22Rv1 (cell line): ENCODE measurements around the gene PON3.

Source experiments
- H3K27ac ChIP-seq: fragments of 450-650 bp; 2 replicates; pipeline ENCODE4 v1.5.1; 2017
- CTCF ChIP-seq: fragments of 450-650 bp; IDR thresholded peaks from 2 replicates; pipeline ENCODE4 v1.5.1; 2017; ENCODE audit warnings: mild to moderate bottlenecking
- ZFX ChIP-seq: fragments of 450-650 bp; IDR thresholded peaks from 2 replicates; pipeline ENCODE4 v1.6.1; 2017; ENCODE audit warnings: antibody characterized with exemption, borderline replicate concordance

The PON3 gene

GRCh38 chr7:95338832-95339231 lies 57.3 kb downstream of the PON3 start:
- TF ChIP-seq CTCF: no peak
- no peak overlapping the region for H3K27ac ChIP-seq

- H3K27ac ChIP-seq: no peak overlapping the region
- TF ChIP-seq CTCF: no peak
- no peak for TF ChIP-seq ZFX
Measured at GRCh38 chr7:95335093-95335492, 61.1 kb downstream of the PON3 start.

GRCh38 chr7:95334447-95334846 lies 61.7 kb downstream of the PON3 start:
- no peak overlapping the region for H3K27ac ChIP-seq

GRCh38 chr7:95330961-95331337 lies 65.2 kb downstream of the PON3 start:
- TF ChIP-seq CTCF: no peak
- no peak for TF ChIP-seq ZFX
- no peak overlapping the region for H3K27ac ChIP-seq

More at GRCh38 chr7:95334447-95334846, 61.7 kb downstream of the PON3 start:
- no peak for TF ChIP-seq ZFX
- no peak for TF ChIP-seq CTCF

- H3K27ac ChIP-seq: no peak overlapping the region
- no peak for TF ChIP-seq ZFX
- TF ChIP-seq CTCF: no peak
Measured at GRCh38 chr7:95330204-95330960, 65.8 kb downstream of the PON3 start.

GRCh38 chr7:95327356-95327755 lies 68.8 kb downstream of the PON3 start:
- TF ChIP-seq ZFX: no peak
- no peak for TF ChIP-seq CTCF
- H3K27ac ChIP-seq: no peak overlapping the region

GRCh38 chr7:95324431-95324830 lies 71.7 kb downstream of the PON3 start, which contains the start of gene PON1:
TSS of gene PON1 (minus strand) at chr7:95324532. CDS start at chr7:95324475, 57 bp downstream.
- TF ChIP-seq CTCF: no peak
- TF ChIP-seq ZFX: no peak
- H3K27ac ChIP-seq: peak within 1 kb of the TSS; percentile 93
